ENCODE measurements around the gene SH3D19. TPM values are rescaled to one million over a fixed set of nuclear protein-coding genes. Genes with fewer than 3 reads are reported as not detected.
"Not testable (repeated sequence)": the region's sequence is repeated elsewhere in the genome, so short reads cannot be mapped to it uniquely, and the experiment has no call there.

SH3D19 gene
- total RNA-seq (2014; rRNA removed; shearing (Covaris generic)): 18.4 and 22.9 TPM in 2 replicates

GRCh38 chr4:151325111-151325948, at the start of gene SH3D19:
Gene SH3D19, minus strand, starts transcription at chr4:151325605. Its CDS starts 253 bp downstream, at chr4:151325352.
- peak; percentile 60 for DNase-seq (ENCODE audit: low spot score)

GRCh38 chr4:151362404-151363164, 37.2 kb upstream of the SH3D19 start:
- peak; percentile 70 for DNase-seq (ENCODE audit: low spot score)

- no peak for DNase-seq (ENCODE audit: low spot score)
Measured at GRCh38 chr4:151361966-151362365, 36.6 kb upstream of the SH3D19 start.

GRCh38 chr4:151361126-151361525, 35.7 kb upstream of the SH3D19 start:
- no peak for DNase-seq (ENCODE audit: low spot score)

GRCh38 chr4:151359576-151359975, 34.2 kb upstream of the SH3D19 start:
- DNase-seq (ENCODE audit: low spot score): no peak

GRCh38 chr4:151358266-151358665, 32.9 kb upstream of the SH3D19 start:
- no peak for DNase-seq (ENCODE audit: low spot score)

- DNase-seq (ENCODE audit: low spot score): peak; percentile 58
Measured at GRCh38 chr4:151356510-151356909, 31.1 kb upstream of the SH3D19 start.

- DNase-seq (ENCODE audit: low spot score): no peak
Measured at GRCh38 chr4:151355155-151355554, 29.8 kb upstream of the SH3D19 start.

- no peak for DNase-seq (ENCODE audit: low spot score)
Measured at GRCh38 chr4:151347490-151348235, 22.3 kb upstream of the SH3D19 start.

GRCh38 chr4:151344948-151345347, 19.5 kb upstream of the SH3D19 start:
- no peak for DNase-seq (ENCODE audit: low spot score)

GRCh38 chr4:151340751-151341385, 15.5 kb upstream of the SH3D19 start:
- no peak for DNase-seq (ENCODE audit: low spot score)

GRCh38 chr4:151339467-151339866, 14.1 kb upstream of the SH3D19 start:
- no peak for DNase-seq (ENCODE audit: low spot score)

GRCh38 chr4:151331276-151332042, 6.1 kb upstream of the SH3D19 start:
- DNase-seq (ENCODE audit: low spot score): peak; percentile 53

GRCh38 chr4:151329217-151330007, 4.0 kb upstream of the SH3D19 start:
- DNase-seq (ENCODE audit: low spot score): no peak

- no peak for DNase-seq (ENCODE audit: low spot score)
Measured at GRCh38 chr4:151325949-151326246, 493 bp upstream of the SH3D19 start.

GRCh38 chr4:151324752-151325110, 674 bp downstream of the SH3D19 start:
- peak; percentile 74 for DNase-seq (ENCODE audit: low spot score)

- DNase-seq (ENCODE audit: low spot score): peak; percentile 13
Measured at GRCh38 chr4:151324124-151324751, 1.2 kb downstream of the SH3D19 start.

- no peak for DNase-seq (ENCODE audit: low spot score)
Measured at GRCh38 chr4:151323667-151324066, 1.7 kb downstream of the SH3D19 start.

GRCh38 chr4:151322570-151322969, 2.8 kb downstream of the SH3D19 start:
- DNase-seq (ENCODE audit: low spot score): no peak

- DNase-seq (ENCODE audit: low spot score): not testable (repeated sequence)
Measured at GRCh38 chr4:151322161-151322560, 3.2 kb downstream of the SH3D19 start.

All from A172 (cell line).